ENCODE measurements around the gene MAT2B. TPM values are rescaled to one million over a fixed set of nuclear protein-coding genes. Genes with fewer than 3 reads are reported as not detected.

MAT2B gene
- 34.9 and 42.5 TPM in 2 replicates for total RNA-seq

DNA sequence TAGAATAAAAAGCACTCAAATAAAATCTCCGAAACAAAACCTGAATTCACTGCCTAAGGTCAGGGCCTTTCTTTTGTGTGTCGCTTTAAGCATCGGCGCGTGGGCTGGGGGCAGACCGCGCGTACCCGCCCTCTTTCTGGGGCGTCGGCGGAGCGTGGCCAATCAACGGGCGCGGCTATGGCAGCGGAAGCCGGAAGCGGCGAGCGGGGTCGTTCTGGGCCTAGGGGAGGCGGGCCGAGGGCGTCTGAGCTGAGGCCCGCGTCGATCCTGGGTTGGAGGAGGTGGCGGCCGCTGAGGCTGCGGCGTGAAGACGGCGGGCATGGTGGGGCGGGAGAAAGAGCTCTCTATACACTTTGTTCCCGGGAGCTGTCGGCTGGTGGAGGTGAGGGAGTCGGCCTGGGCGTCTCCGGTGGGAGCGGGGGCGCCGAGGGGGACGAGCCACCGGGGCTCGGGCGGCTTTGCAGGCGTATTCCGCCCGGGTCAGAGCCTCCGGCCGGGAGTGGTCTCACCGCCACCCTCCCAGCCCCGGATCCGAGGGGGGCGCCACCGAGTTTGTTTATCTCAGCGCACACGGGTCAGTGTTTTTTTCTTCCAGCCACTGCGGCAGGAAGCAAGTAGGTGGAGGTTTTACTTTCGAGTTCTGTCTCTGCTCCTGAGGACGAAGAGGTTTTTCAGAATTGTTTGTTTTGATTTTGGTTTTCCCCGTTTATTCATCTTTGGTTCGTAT, at the start of gene MAT2B:
MAT2B (plus strand) TSS at position 252 of the 727 bp plus-strand sequence; CDS start at position 320, 68 bp downstream.

DNA sequence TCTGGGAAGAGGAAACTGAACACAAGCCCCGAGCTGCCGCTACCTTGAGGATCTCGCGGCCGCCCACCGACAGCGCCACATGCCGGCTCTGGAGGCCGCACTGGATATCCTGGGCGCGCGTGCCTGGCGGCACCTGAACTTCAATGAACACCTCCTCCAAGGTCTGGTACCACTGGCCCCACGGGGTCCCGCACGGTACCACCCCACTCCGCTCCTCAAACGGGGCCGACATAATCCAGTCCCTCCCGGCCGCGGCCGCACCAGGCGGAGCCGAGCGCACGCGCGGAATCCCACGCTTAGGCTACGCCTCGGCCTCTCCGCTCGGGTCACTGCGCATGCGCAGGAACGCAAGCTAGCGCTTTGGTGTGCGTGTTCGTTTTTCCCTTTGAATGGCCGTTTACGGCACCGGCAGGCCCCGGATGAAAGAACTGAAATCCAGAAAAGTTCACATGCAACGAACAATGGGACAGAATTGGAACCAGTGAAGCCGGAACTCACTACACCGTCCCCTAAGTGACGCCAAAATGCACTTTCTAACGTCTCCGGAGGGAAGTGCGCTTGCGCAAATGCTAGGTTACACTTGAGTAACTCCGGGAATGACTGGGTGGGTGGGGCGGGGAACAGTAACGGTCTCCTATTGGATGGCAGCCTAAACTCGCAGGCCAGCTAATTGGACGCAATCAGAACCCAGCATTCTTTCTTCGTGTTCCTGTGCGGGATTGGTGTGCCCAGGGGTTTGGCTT, 45.4 kb upstream of the MAT2B start, which contains the start of gene NUDCD2:
NUDCD2 (minus strand) TSS at position 284 of the 743 bp plus-strand sequence; CDS start at position 232, 52 bp downstream.

DNA sequence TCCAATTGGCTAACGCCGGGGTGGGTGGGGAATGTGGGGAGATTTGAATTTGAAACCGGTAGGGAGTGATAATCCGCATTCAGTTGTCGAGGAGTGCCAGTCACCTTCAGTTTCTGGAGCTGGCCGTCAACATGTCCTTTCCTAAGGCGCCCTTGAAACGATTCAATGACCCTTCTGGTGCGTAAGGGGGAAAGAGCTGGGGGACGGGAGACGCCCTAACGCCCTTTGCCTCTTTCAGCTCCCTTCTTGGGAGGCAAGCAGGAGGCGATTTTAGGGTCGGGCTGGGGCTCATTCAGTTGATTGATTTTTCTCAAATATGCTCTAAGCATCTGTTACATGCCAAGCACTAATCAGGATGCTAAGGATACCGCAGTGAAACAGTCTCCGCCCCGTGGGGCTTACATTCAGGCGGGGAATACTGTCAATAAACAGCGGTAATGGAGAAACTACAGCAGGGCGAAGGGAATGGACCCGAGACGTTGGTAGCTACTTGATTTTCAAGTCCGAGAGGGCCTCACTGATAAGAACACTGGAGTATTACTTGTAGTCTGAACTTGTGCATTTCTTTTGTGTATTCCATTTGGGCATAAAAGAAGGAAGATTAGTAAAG, 44.8 kb upstream of the MAT2B start, which contains the start of gene HMMR:
HMMR (plus strand) TSS at position 71 of the 610 bp plus-strand sequence; CDS start at position 132, 61 bp downstream.

Other genes with a start within 250 kb of the MAT2B start
- 174 and 290 TPM in 2 replicates for gene CCNG1, start 68.0 kb upstream of the MAT2B start, total RNA-seq
- gene NUDCD2, start 45.5 kb upstream of the MAT2B start, total RNA-seq = 1.6 and 2.0 TPM in 2 replicates
- 3.5 and 8.6 TPM in 2 replicates for gene HMMR, start 45.0 kb upstream of the MAT2B start, total RNA-seq

Data from placental epithelial cell (primary cell).